GM19193 (cell line): ENCODE data around the gene ADGRA1.

Experiments used
- POLR2A ChIP-seq: IDR thresholded peaks from 4 replicates; pipeline ENCODE4 v1.6.1; 2011; ENCODE audit not compliant: insufficient read depth, insufficient read length; ENCODE audit errors: extremely low read depth

The ADGRA1 gene

DNA sequence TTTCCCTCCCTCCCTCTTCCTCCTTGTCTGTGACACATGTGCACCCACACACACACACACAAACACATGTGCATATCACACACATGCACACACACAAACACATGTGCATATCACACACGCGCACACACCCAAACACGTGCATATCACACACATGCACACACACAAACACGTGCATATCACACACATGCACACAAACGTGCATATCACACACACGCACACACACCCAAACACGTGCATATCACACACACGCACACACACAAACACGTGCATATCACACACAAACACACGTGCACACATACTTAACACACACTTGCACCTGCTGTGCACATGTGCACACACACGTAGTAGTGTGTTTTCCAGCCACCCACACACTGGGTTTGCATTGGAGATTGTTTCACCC is 42.9 kb downstream of the ADGRA1 start:
- no peak for TF ChIP-seq POLR2A

DNA sequence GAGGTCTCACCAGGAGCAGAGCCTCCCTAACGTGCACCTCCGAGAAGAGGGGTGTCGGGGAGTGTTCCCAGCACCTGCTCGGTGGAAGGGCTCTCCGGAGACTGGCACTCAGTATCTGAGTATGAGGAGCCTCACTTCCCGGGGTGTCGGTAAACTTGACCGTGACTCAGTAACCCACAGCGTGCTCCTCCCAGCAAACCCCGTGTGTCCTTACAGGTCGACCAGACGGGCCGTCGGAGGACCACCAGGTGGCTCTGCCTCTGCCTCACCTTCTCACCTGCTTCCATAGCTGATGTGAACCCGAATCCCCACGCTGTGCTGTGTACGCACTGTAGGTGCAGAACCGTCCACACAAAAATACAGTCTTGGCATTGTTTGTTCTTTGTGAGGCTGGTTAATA is 43.3 kb downstream of the ADGRA1 start:
- TF ChIP-seq POLR2A: no peak

DNA sequence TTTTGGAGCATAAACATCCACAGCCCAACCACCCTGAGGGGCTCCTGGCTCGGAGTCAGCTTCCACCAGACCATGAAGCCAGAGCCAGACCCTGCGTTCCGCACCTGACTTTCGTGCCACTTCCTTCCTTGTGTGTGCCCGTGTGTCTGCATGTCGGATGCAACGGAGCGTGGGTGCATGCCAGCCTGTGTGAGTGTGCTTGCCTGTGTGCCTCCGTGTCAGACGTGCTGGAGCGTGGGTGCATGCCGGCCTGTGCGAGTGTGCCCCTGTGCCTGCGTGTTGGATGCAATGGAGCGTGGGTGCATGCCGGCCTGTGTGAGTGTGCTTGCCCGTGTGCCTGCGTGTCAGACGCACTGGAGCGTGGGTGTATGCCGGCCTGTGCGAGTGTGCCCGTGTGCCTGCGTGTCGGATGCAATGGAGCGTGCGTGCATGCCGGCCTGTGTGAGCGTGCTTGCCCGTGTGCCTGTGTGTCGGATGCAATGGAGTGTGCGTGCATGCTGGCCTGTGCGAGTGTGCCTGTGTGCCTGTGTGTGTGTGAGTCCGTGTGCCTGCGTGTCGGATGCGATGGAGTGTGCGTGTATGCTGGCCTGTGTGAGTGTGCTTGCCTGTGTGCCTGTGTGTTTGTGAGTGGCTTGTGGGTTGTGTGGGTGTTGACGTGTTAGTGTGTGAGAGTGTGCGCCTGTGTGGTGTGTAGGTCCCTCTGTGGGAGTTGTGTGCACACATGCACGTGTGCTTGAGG is 44.2 kb downstream of the ADGRA1 start:
- TF ChIP-seq POLR2A: no peak

DNA sequence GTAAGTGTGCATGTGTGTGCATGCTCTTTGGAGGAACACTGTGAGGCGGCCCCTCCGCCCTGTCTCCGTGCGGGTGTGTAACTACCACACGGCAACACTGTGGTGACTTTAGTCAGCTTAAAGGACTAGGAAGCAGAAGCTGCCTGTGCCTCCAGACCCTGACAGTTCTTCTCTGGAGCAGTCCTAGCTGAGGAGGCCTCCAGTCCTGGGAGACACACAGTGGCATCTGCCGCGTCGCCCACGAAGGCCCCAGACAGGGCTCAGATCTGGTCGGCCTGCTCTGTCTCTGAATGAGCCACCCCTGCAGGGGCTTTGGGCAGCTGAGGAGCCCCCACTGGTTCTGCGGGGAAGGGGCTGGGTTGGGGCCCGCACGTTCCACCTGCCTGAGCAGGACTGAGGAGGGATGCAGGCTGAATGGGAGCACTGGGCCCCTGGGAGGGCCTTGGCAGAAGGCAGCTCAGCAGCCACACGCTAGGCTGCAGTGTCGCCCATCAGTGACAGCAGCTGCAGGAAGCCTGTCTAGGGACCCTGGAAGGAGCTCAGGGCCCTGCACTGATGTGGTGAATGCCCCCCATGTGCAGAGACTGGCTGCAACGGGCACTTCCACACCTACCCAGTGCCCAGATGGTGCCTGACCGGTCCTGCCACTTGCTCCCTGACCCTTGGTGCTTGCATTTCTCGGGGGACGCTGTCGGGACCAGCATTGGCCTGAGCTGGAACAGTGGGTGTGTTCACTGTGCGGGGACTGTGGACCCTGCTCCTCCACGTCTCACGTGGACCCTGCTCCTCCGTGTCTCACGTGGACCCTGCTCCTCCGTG is 45.0 kb downstream of the ADGRA1 start:
- no peak for TF ChIP-seq POLR2A

DNA sequence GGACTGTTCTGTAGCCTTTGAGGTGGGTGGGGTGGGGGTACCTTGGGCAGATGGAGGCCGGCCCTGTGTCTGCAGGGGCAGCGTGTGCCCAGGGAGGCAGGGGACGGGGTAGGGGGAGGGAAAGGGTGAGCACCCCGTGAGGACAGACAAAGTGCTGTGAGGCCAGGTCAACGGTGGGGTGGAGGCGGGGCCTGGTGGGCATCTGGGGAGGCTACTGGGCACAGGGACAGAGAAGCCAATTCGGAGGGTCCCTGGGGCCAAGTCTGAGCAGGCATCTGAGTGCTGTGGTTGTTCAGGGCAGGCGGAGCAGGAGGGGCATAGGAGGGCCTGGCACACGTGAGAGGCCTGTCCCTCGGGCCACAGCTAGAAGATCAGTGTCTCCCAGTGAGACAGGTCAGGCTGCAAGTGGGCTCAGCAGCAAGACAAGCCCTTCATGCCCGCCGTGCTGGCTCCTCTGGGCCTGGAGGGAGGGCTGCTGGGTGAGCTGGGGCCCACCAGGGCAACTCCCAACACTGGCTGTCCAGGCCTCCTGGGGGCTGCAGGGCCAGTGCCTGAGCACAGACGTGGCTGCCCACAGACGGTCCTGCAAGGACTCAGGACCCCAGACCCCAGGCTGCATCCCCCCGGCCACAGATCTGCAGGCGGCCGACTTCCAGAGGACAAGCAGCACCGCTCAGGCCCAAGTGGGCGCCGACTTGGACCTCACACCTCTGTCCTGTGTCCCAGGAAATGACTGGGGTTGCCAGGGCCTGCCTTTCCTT is 45.9 kb downstream of the ADGRA1 start:
- no peak for TF ChIP-seq POLR2A

DNA sequence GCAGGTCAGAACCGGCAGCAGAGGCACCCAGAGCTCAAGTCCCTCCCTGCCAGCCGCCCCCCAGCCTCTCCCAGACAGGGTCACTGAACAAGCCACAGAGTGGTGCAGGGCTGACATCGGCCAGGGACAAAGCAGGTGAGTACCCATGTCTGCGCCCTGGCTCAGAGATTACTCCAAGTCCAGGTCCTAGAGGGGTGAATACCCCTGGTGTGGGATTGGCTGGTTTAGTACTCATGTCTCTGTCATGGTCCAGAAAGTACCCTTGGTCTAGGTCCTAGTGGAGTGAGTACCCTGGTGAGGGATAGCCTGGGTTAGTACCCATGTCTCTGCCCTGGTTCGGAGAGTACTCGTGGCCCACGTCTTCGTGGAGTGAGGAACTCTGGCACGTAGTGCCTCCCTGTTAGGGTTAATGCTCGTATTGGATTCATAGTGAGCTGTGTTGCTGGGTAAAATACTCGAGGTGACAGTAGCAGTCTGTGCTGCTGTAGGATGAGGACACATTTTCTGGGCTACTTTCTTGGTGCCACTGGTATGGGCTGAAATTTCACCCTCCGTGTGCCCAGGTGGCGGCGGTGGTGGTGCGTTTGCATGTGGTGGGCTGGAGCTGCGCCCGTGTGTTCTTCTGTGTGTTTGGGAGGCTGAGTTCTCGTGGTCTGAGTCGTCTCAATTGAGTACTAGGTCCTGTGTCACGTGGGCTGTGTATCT is 46.8 kb downstream of the ADGRA1 start:
- no peak for TF ChIP-seq POLR2A

DNA sequence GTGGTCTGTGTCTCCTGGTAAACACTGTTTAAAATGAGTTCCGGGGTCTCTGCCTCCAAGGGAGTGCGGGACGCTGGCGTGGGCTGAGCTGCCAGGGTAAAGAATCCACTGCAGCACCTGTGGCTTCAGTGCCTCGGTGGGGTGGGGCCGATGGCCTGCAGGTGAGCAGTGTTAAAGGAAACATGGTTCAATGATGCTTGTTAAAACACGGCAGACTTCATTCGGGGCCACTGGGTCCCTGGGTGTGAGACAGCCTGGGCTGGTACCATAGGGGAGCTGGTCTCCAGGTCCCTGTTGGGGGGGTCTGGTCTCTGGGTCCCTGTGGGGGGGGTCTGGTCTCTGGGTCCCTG is 47.4 kb downstream of the ADGRA1 start:
- no peak for TF ChIP-seq POLR2A

DNA sequence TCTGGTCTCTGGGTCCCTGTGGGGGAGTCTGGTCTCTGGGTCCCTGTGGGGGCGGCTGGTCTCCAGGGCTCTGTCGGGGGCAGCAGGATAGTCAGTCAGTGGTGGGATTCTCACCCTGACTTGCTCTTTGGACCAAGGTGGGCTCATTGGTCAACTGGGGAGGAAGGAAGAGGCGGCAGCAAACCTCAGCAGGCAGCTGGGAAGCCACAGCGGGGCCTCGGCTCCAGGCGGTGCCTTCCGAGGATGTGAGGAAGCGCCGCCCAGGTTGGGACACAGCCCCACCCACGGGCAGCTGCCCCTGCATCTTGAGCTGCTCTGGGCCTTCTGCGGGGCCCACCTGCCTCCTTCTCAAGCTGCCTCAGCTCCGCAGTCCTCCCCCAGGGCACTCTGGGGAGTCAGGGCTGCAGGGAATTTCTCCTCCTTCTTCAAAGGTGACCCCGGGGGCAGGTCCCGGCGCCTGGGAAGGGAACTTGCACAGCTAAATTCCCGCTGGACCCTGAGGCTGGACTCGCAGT is 51.9 kb downstream of the ADGRA1 start:
- no peak for TF ChIP-seq POLR2A

DNA sequence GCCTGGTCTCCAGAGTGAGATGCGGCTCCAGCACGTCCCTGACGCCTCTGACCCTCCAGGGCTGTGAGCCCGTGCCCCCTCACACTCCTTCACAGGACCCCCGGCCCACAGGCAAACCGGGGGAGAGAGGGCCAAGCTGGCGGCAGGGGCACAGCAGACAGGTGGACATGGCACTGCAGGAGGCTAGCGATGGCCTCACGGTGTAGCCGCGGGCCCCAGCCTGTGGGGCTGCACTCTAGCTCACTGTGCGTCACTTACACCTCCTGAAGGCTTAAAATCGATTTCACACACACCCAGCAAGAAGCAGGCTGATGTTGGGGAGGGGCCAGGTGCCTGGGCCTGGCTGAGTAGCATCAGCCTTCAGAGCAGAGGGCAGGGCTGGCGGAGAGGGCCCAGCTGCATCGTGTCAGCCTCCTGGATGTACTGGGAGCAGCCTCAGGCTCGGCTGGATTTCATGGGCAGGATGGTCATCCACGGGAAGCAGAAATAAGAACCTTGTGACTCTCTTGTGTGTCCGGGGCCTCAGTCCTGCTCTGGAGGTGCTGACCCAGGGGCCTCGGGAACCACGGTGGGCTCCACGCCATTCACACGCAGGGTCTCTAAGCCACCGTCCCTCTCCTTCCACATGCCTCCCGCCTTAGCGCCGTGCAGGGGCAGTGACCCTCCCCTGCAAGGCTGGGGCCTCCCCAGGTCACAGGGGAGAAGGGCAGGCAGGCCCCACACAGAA is 52.9 kb downstream of the ADGRA1 start:
- no peak for TF ChIP-seq POLR2A

DNA sequence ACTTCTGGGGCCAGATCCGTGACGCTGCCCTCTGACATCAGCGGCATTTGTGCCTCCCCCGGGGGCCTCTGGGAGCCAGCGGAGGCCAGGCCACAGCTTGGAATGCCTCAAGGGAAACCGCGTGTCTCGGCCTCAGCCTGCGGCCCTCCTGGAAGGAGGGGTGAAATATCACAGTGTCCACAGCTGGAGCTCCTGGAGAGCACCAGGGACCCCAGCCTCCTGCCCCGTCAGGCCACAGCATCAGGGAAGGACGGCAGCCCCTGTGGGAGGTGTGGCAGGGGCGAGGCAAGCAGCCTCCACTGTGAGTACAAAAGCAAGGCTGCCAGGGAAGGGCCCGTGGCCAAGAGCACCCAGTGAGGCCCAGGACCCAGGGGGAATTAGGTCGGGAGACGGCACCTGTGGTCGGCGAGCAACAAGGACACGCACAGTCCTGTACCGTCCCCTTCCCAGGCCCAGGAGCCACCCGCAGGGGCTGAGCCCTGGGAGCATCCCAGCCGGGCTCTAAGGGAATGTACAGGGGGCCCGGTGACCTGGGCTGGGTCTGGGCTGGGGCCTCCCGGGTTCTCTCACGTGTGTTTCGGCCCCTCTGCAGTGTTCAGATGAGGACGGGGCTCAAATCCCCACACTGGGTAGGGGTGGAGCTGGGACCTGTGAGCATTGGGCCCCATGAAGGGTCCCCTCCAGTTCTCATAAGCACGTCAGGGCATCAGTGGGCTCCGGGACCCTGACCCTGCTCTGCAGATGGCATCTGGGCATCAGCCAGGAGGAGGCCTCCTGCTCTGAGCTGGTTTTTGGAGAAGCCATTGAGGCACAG is 53.6 kb downstream of the ADGRA1 start:
- TF ChIP-seq POLR2A: no peak

DNA sequence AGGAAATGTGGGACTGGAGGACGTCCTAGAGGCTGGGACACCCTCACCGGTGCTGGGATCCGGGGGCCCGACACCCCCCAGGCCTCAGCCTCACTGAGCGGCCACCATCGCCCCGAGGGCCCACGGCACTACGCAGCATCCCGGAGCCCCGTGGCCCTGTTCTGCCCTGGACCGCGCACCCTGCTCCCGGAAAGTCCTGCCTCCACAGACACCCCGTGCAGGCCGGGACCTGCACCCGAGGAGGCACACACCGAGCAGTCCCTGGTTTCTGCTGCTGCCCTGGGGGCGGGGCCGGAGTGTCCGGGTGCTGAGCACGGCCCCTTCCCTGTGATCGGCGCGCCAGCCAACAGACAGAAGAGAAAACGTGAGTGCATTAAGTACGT is 54.2 kb downstream of the ADGRA1 start:
- no peak for TF ChIP-seq POLR2A

DNA sequence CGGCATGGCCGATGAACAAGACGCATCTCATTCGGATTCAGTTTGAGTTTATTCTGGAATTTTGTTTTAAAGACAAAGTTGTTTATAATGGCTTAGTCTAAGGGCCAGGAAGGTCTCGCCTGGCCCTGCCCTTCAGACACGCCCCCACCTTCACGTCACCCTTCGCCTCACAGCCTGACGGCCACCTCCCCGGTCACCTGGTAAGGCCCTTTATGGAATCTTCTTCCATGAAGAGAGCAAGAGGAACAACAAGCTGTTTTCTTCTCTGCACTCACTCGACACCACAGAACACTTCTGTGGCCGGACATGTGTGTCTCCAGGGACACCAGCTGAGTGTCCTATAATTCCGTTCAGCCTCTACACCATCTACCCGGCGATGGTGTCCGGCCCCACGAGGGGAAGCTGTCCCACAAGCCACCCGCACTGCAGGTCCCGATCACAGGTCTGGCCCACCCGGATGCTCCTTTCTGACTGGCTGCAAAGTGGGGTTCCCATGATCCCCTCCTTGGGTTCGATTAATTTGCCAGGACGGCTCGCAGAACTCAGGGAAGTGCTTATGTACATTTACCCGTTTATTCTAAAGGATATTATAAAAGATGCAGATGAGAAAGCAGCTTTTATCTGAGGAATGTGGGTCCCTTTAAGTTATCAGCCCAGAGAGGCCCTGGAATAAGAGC is 54.9 kb downstream of the ADGRA1 start:
- TF ChIP-seq POLR2A: no peak

DNA sequence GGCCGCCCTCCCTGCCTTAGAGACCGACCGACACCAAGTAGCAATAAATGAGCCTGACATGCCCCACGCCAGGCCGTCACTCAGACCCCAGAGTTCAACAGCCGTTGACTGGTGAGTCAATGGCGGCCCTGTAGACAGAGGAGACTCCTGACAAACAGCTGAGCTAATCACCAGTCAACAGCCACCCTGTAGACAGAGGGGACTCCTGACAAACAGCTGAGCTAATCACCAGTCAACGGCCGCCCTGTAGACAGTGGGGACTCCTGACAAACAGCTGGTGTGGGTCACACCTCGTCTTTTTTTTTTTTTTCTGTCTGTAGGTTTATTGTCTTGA is 55.4 kb downstream of the ADGRA1 start:
- TF ChIP-seq POLR2A: no peak
